HCT116 (cell line): ENCODE results near the gene FGF14. TPM values are rescaled to one million over a fixed set of nuclear protein-coding genes. Genes with fewer than 3 reads are reported as not detected.

ENCODE experiments used
- ATAC-seq: fragments of 200-7000 bp; cut with Tn5 transposase; 2 replicates; pipeline ENCODE4 v1.9.1; 2020; ENCODE audit warnings: mild to moderate bottlenecking, moderate library complexity
- Bru-seq: library from RNA; stranded (reverse); fragments of 400-500 nt; gene quantifications from one replicate; lab custom pipeline; 2021; lab: Mats Ljungman, UMichigan
- BruChase-seq, 2 experiments: library from RNA; stranded (reverse); fragments of 400-500 nt; gene quantifications; one replicate each; lab custom pipeline; 2021; lab: Mats Ljungman, UMichigan
- BruUV-seq: library from RNA; stranded (reverse); fragments of 400-500 nt; replicated peaks from 2 replicates; lab custom pipeline; 2021; lab: Mats Ljungman, UMichigan
- CTCF ChIA-PET: fragments of 300-600 bp; sonication (Branson Sonifier 250); formaldehyde crosslinking; loops from one replicate; lab custom pipeline; 2021; ENCODE audit warnings: antibody characterized with exemption; lab: Charles Lee
- POLR2A ChIA-PET: fragments of 300-600, 350-600 bp; sonication (Branson Sonifier 250); formaldehyde crosslinking; loops from one replicate; lab custom pipeline; 2021; ENCODE audit warnings: antibody characterized with exemption; lab: Charles Lee
- RAD21 ChIA-PET, 2 experiments: fragments of 300-600 bp; sonication (Branson Sonifier 250); formaldehyde crosslinking; loops; one replicate each; lab custom pipeline; 2023; ENCODE audit warnings: low total read pairs in 2 of 2; ENCODE audit not compliant: uncharacterized antibody in 2 of 2, unreplicated experiment in 2 of 2, low non-redundant PET in 1 of 2; lab: Charles Lee
- DNase-seq: peaks from one replicate; pipeline ENCODE4 v3.0.0-alpha.2; 2010; ENCODE audit warnings: low read depth, low spot score
- H2AFZ ChIP-seq: fragments of 200-600 bp; shearing (Covaris generic), sonication (generic); 2 replicates; pipeline ENCODE4 v1.6.1; 2017; ENCODE audit warnings: low read depth, mixed run types, mixed read lengths, antibody characterized with exemption, low read length; ENCODE audit not compliant: poor library complexity, severe bottlenecking
- H3K27ac ChIP-seq: 2 replicates; pipeline ENCODE4 v1.5.1; 2012; ENCODE audit warnings: low read depth, low read length
- H3K27me3 ChIP-seq: fragments of 200-600 bp; sonication (generic); 2 replicates; pipeline ENCODE4 v1.6.1; 2016; ENCODE audit warnings: mixed run types, low read length, mixed read lengths; ENCODE audit not compliant: insufficient read depth
- H3K36me3 ChIP-seq, 2 experiments: fragments of 200-500 bp in 1 of 2; fragments of 200-600 bp in 1 of 2; sonication (Bioruptor generic) in 1 of 2; sonication (generic) in 1 of 2; 2 replicates each; pipeline versions ENCODE4 v1.5.1 to v1.6.1; 2014 to 2016; ENCODE audit warnings: low read length in 2 of 2, inconsistent platforms in 1 of 2, mixed read lengths in 1 of 2, mixed run types in 1 of 2; ENCODE audit not compliant: insufficient read depth in 2 of 2, control insufficient read depth in 1 of 2
- H3K4me1 ChIP-seq, 2 experiments: fragments of 200-600 bp in 1 of 2; sonication (generic) in 1 of 2; 2 replicates each; pipeline versions ENCODE4 v1.5.1 to v1.6.1; 2012 to 2017; ENCODE audit warnings: low read length in 2 of 2, inconsistent platforms in 1 of 2, mild to moderate bottlenecking in 1 of 2, mixed read lengths in 1 of 2, mixed run types in 1 of 2, moderate library complexity in 1 of 2; ENCODE audit not compliant: insufficient read depth in 2 of 2, control insufficient read depth in 1 of 2
- H3K4me2 ChIP-seq: fragments of 200-600 bp; sonication (generic); 2 replicates; pipeline ENCODE4 v1.6.1; 2017; ENCODE audit warnings: mixed run types, low read length, mixed read lengths
- H3K4me3 ChIP-seq, 2 experiments: fragments of 200-600 bp in 1 of 2; sonication (generic) in 1 of 2; replicated peaks in 1 of 2; 2 replicates each; pipeline ENCODE4 v1.5.1; 2011 to 2016; ENCODE audit warnings: low read length in 2 of 2, control low read depth in 1 of 2, low read depth in 1 of 2, mild to moderate bottlenecking in 1 of 2, mixed read lengths in 1 of 2, mixed run types in 1 of 2
- H3K79me2 ChIP-seq: fragments of 200-600 bp; sonication (generic); 2 replicates; pipeline ENCODE4 v1.6.1; 2017; ENCODE audit warnings: mild to moderate bottlenecking, mixed run types, low read length, moderate library complexity, mixed read lengths; ENCODE audit not compliant: insufficient read depth
- H3K9ac ChIP-seq: fragments of 200-600 bp; sonication (generic); 2 replicates; pipeline ENCODE4 v1.6.1; 2016; ENCODE audit warnings: low read length, mixed read lengths
- H3K9me2 ChIP-seq: fragments of 200-600 bp; sonication (generic), shearing (Covaris generic); 2 replicates; pipeline ENCODE4 v1.6.1; 2017; ENCODE audit warnings: mixed run types, mild to moderate bottlenecking, moderate library complexity; ENCODE audit not compliant: insufficient read depth
- H3K9me3 ChIP-seq, 2 experiments: fragments of 200-500 bp in 1 of 2; fragments of 200-600 bp in 1 of 2; sonication (Bioruptor generic) in 1 of 2; sonication (generic) in 1 of 2; 2 replicates each; pipeline ENCODE4 v1.6.1; 2014 to 2017; ENCODE audit warnings: low read length in 2 of 2, mixed read lengths in 2 of 2, inconsistent platforms in 1 of 2, low read depth in 1 of 2, mild to moderate bottlenecking in 1 of 2, mixed run types in 1 of 2, moderate library complexity in 1 of 2; ENCODE audit not compliant: control insufficient read depth in 1 of 2, insufficient read depth in 1 of 2
- H4K20me1 ChIP-seq: fragments of 200-600 bp; sonication (generic), shearing (Covaris generic); 2 replicates; pipeline ENCODE4 v1.6.1; 2017; ENCODE audit warnings: mixed run types, mild to moderate bottlenecking, moderate library complexity; ENCODE audit not compliant: insufficient read depth
- ATF3 ChIP-seq: IDR thresholded peaks from 2 replicates; pipeline ENCODE4 v1.6.1; 2012
- CBX3 ChIP-seq: IDR thresholded peaks from 2 replicates; pipeline ENCODE4 v1.6.1; 2012; ENCODE audit warnings: low read depth
- CEBPB ChIP-seq: IDR thresholded peaks from 2 replicates; pipeline ENCODE4 v1.6.1; 2012; ENCODE audit warnings: low read depth
- CTCF ChIP-seq, 3 experiments: fragments of 200-600 bp in 1 of 3; sonication (generic) in 1 of 3; IDR thresholded peaks in 2 of 3; conservative IDR thresholded peaks in 1 of 3; 2 replicates each; pipeline ENCODE4 v1.5.1; 2012 to 2017; ENCODE audit warnings: low read depth in 2 of 3, low read length in 2 of 3, antibody characterized with exemption in 1 of 3, borderline replicate concordance in 1 of 3, control low read depth in 1 of 3, mild to moderate bottlenecking in 1 of 3, mixed read lengths in 1 of 3, mixed run types in 1 of 3, moderate library complexity in 1 of 3; ENCODE audit not compliant: insufficient read depth in 1 of 3
- EGR1 ChIP-seq: IDR thresholded peaks from 2 replicates; pipeline ENCODE4 v1.6.1; 2012; ENCODE audit warnings: low read depth
- FOSL1 ChIP-seq: IDR thresholded peaks from 2 replicates; pipeline ENCODE4 v1.6.1; 2012; ENCODE audit warnings: low read depth
- MAX ChIP-seq: IDR thresholded peaks from 2 replicates; pipeline ENCODE4 v1.6.1; 2012
- POLR2AphosphoS5 ChIP-seq: IDR thresholded peaks from 2 replicates; pipeline ENCODE4 v1.6.1; 2011; ENCODE audit warnings: mild to moderate bottlenecking, low read depth, low read length, moderate library complexity
- RAD21 ChIP-seq: IDR thresholded peaks from 2 replicates; pipeline ENCODE4 v1.6.1; 2012; ENCODE audit warnings: low read depth, mild to moderate bottlenecking
- SP1 ChIP-seq: IDR thresholded peaks from 2 replicates; pipeline ENCODE4 v1.6.1; 2012; ENCODE audit warnings: low read depth
- TCF7L2 ChIP-seq: IDR thresholded peaks from 2 replicates; pipeline ENCODE4 v1.7.0; 2011; ENCODE audit warnings: borderline replicate concordance, inconsistent platforms; ENCODE audit not compliant: insufficient read depth, insufficient read length; ENCODE audit errors: extremely low read depth
- YY1 ChIP-seq: IDR thresholded peaks from 2 replicates; pipeline ENCODE4 v1.6.1; 2011; ENCODE audit warnings: low read length, low read depth, moderate library complexity, mild to moderate bottlenecking; ENCODE audit not compliant: insufficient replicate concordance; ENCODE audit errors: extremely low read depth
- ZBTB33 ChIP-seq: IDR thresholded peaks from 2 replicates; pipeline ENCODE4 v1.6.1; 2011; ENCODE audit warnings: mild to moderate bottlenecking, low read length, moderate library complexity; ENCODE audit not compliant: insufficient replicate concordance; ENCODE audit errors: extremely low read depth
- ZNF274 ChIP-seq: fragments of 200-500 bp; sonication (Bioruptor generic); IDR thresholded peaks from 2 replicates; pipeline ENCODE4 v1.6.1; 2014; ENCODE audit warnings: mild to moderate bottlenecking, low read depth, low read length, inconsistent platforms
- intact Hi-C: fragments of 100-400 bp; cut with micrococcal nuclease; formaldehyde crosslinking; loops from 2 replicates; pipeline ENCODE4 v1.10.0; 2022
- long read RNA-seq: library from polyadenylated mRNA; unstranded; transcript quantifications from one replicate; pipeline ENCODE4 v2.0.0, GENCODE V29; 2021; ENCODE audit not compliant: unreplicated experiment
- polyA plus RNA-seq: library from polyadenylated mRNA; unstranded; fragments of >200 nt; gene quantifications from 2 replicates; pipeline ENCODE4 v1.2.1, GENCODE V29; 2012; ENCODE audit warnings: missing spikeins
- total RNA-seq: library from RNA; stranded (reverse); gene quantifications from one replicate; pipeline ENCODE4 v1.2.1, GENCODE V29; 2021; ENCODE audit not compliant: unreplicated experiment

FGF14 gene
- total RNA-seq (not detected), Bru-seq, nascent RNA (percentile 1 among the genes with signal in this experiment), BruChase-seq, experiment 1, labeled RNA remaining after a 6-hour chase (percentile 1 among the genes with signal in this experiment), BruChase-seq, experiment 2, labeled RNA remaining after a 2-hour chase (percentile 1 among the genes with signal in this experiment)
- polyA plus RNA-seq, result not detected in 2 replicates
- long read RNA-seq, result 0 reads

GRCh38 chr13:102401766-102402165 lies at the start of gene FGF14:
FGF14 (minus strand) TSS chr13:102402048.
- Histone ChIP-seq H3K9me3 (no peaks in the 10 kb centered on the region), H3K4me3 (no peak within 1 kb of the TSS), H3K27ac (no peak within 1 kb of the TSS), H3K4me2 (no peak within 1 kb of the TSS), H3K79me2 (no peaks in the 10 kb centered on the region), H3K36me3 (no peaks in the 10 kb centered on the region), H4K20me1 (no peaks in the 10 kb centered on the region), H3K9me2 (no peaks in the 10 kb centered on the region), H3K9ac (no peak within 1 kb of the TSS), H2AFZ (no peak within 1 kb of the TSS), H3K4me1 (no peaks in the 10 kb centered on the region), H3K27me3 (no peaks in the 10 kb centered on the region; the same call in 1 of the 2 replicates)
- ChIA-PET CTCF (no interaction called here), POLR2A (no interaction called here), RAD21 (no interaction called here)
- TF ChIP-seq SP1, result no peak
- TF ChIP-seq ZNF274, result no peak
- no peak for TF ChIP-seq ATF3
- DNase-seq (no peak), ATAC-seq (no peak)
- no TSS peak for BruUV-seq
- intact Hi-C loops, result no loop called here

GRCh38 chr13:102443249-102443648 lies 41.4 kb upstream of the FGF14 start:
- Histone ChIP-seq H3K9me3 (no peaks in the 10 kb centered on the region), H4K20me1 (no peaks in the 10 kb centered on the region), H3K79me2 (no peaks in the 10 kb centered on the region), H2AFZ (no peak overlapping the region), H3K4me3 (no peak overlapping the region), H3K4me1 (no peaks in the 10 kb centered on the region), H3K4me2 (no peak overlapping the region), H3K9me2 (no peaks in the 10 kb centered on the region), H3K36me3 (no peaks in the 10 kb centered on the region), H3K27me3 (no peaks in the 10 kb centered on the region), H3K9ac (no peak overlapping the region), H3K27ac (no peak overlapping the region)
- ChIA-PET RAD21 (no interaction called here), CTCF (no interaction called here), POLR2A (no interaction called here)
- intact Hi-C loops, result no loop called here
- ATAC-seq (no peak), DNase-seq (no peak)
- TF ChIP-seq CEBPB (no peak), FOSL1 (no peak), YY1 (no peak), TCF7L2 (no peak), CBX3 (no peak), POLR2AphosphoS5 (no peak), EGR1 (no peak), MAX (no peak), ATF3 (no peak), CTCF (IDR thresholded peaks at IDR 0.05 in 2 of 3, conservative IDR thresholded peaks at IDR 0.05 in 1 of 3; ENCODE audit: borderline replicate concordance in 1 of 3, insufficient read depth in 1 of 3, low read depth in 2 of 3, low read length in 2 of 3) (no peak), ZBTB33 (no peak), RAD21 (no peak)
- no TSS peak for BruUV-seq
